PC-3 (cell line): ENCODE data around the gene TNK2. TPM values are rescaled to one million over a fixed set of nuclear protein-coding genes. Genes with fewer than 3 reads are reported as not detected.

Source experiments
- ATAC-seq: fragments of 200-7000 bp; cut with Tn5 transposase; 2 replicates; pipeline ENCODE4 v1.9.1; 2020; ENCODE audit warnings: mild to moderate bottlenecking, moderate library complexity
- BruUV-seq: library from RNA; stranded (reverse); fragments of 400-500 nt; replicated peaks from 2 replicates; lab custom pipeline; 2021; lab: Mats Ljungman, UMichigan
- CTCF ChIA-PET: fragments of 300-600 bp; sonication (Branson Sonifier 250); formaldehyde crosslinking; loops from one replicate; lab custom pipeline; 2022; ENCODE audit warnings: antibody characterized with exemption; lab: Charles Lee
- POLR2A ChIA-PET: fragments of 300-600 bp; sonication (Branson Sonifier 250); formaldehyde crosslinking; loops from one replicate; lab custom pipeline; 2022; ENCODE audit warnings: antibody characterized with exemption; ENCODE audit not compliant: unreplicated experiment; lab: Charles Lee
- DNase-seq: peaks from one replicate; pipeline ENCODE4 v3.0.0-alpha.2; 2015
- H2AFZ ChIP-seq: fragments of 300-600 bp; sonication (generic); 2 replicates; pipeline ENCODE4 v1.6.0; 2016; ENCODE audit warnings: antibody characterized with exemption, low read length
- H3F3A ChIP-seq: fragments of 300-600 bp; sonication (generic); one replicate; pipeline ENCODE4 v1.6.0; 2017; ENCODE audit warnings: antibody characterized with exemption, low read length, control low read depth, mild to moderate bottlenecking; ENCODE audit not compliant: unreplicated experiment
- H3K27ac ChIP-seq: fragments of 300-600 bp; sonication (generic); 2 replicates; pipeline ENCODE4 v1.5.1; 2016; ENCODE audit warnings: mild to moderate bottlenecking, low read length
- H3K27me3 ChIP-seq: fragments of 300-600 bp; sonication (generic); 2 replicates; pipeline ENCODE4 v1.6.1; 2016; ENCODE audit warnings: low read length, mixed read lengths
- H3K36me3 ChIP-seq: fragments of 300-600 bp; sonication (generic); 2 replicates; pipeline ENCODE4 v1.6.1; 2016; ENCODE audit warnings: low read depth, mixed run types, low read length, mixed read lengths
- H3K4me1 ChIP-seq: fragments of 300-600 bp; sonication (generic); 2 replicates; pipeline ENCODE4 v1.5.1; 2016; ENCODE audit warnings: low read length; ENCODE audit not compliant: insufficient read depth
- H3K4me2 ChIP-seq: fragments of 300-600 bp; sonication (generic); 2 replicates; pipeline ENCODE4 v1.6.0; 2016; ENCODE audit warnings: low read length
- H3K4me3 ChIP-seq: fragments of 300-600 bp; sonication (generic); 2 replicates; pipeline ENCODE4 v1.5.1; 2016; ENCODE audit warnings: mild to moderate bottlenecking, low read length, mixed read lengths
- H3K79me2 ChIP-seq: fragments of 300-600 bp; sonication (generic); 2 replicates; pipeline ENCODE4 v1.6.1; 2017; ENCODE audit warnings: low read length, mixed read lengths
- H3K9ac ChIP-seq: fragments of 300-600 bp; sonication (generic); 2 replicates; pipeline ENCODE4 v1.6.0; 2016; ENCODE audit warnings: mild to moderate bottlenecking, low read length
- H3K9me2 ChIP-seq: fragments of 300-600 bp; sonication (generic); replicated peaks from 2 replicates; pipeline ENCODE4 v1.6.1; 2016; ENCODE audit warnings: mixed run types, low read length, mixed read lengths
- H3K9me3 ChIP-seq: fragments of 300-600 bp; sonication (generic); 2 replicates; pipeline ENCODE4 v1.6.1; 2016; ENCODE audit warnings: low read length, mixed read lengths
- H4K20me1 ChIP-seq: fragments of 300-600 bp; sonication (generic); 2 replicates; pipeline ENCODE4 v1.6.1; 2016; ENCODE audit warnings: low read length, mixed read lengths
- CTCF ChIP-seq: fragments of 300-600 bp; sonication (generic); conservative IDR thresholded peaks from 2 replicates; pipeline ENCODE4 v1.5.1; 2017; ENCODE audit warnings: antibody characterized with exemption, low read depth, mild to moderate bottlenecking, low read length
- EZH2 ChIP-seq: fragments of 300-600 bp; sonication (generic); IDR thresholded peaks from one replicate; pipeline ENCODE4 v1.6.1; 2017; ENCODE audit warnings: antibody characterized with exemption, mild to moderate bottlenecking, low read length; ENCODE audit not compliant: unreplicated experiment
- EZH2phosphoT487 ChIP-seq: fragments of 300-600 bp; sonication (generic); IDR thresholded peaks from 2 replicates; pipeline ENCODE4 v1.6.1; 2018; ENCODE audit warnings: mild to moderate bottlenecking, antibody characterized with exemption, low read length, borderline replicate concordance
- intact Hi-C: fragments of 100-400 bp; cut with micrococcal nuclease; formaldehyde crosslinking; loops from 2 replicates; pipeline ENCODE4 v1.9.0; 2023
- total RNA-seq: library from RNA; depleted of rRNA; stranded (reverse); fragments of >200 nt; gene quantifications from 2 replicates; pipeline ENCODE4 v1.2.3, GENCODE V29; 2014

Gene TNK2
- total RNA-seq, 1 experiment from 2014 or later: 49.3 TPM

- Histone ChIP-seq H3K4me2 (no peak overlapping the region), H3K79me2 (no peaks in the 10 kb centered on the region), H3K27me3 (no peaks in the 10 kb centered on the region), H3K36me3 (peaks cover 5% of the 10 kb centered on the region; the same call in 1 of the 2 replicates), H3K9me2 (no peaks in the 10 kb centered on the region), H3K4me3 (no peak overlapping the region), H3K4me1 (peaks cover 12% of the 10 kb centered on the region), H4K20me1 (no peaks in the 10 kb centered on the region), H3K9ac (no peak overlapping the region), H3K9me3 (no peaks in the 10 kb centered on the region), H3K27ac (no peak overlapping the region), H3F3A (no peaks in the 10 kb centered on the region), H2AFZ (no peak overlapping the region)
- ATAC-seq (no peak), DNase-seq (no peak)
- intact Hi-C loops: no loop called here
- no TSS peak for BruUV-seq
- ChIA-PET CTCF (no interaction called here), POLR2A (interaction anchor here (0.7 kb wide), 1 partner anchor 175 kb away, joined by 4 read pairs; no protein-coding TSS in a partner anchor)
- TF ChIP-seq EZH2phosphoT487 (no peak), CTCF (no peak)
Measured at GRCh38 chr3:195883160-195883559, 25.2 kb downstream of the TNK2 start.

GRCh38 chr3:195882002-195882441 is 26.3 kb downstream of the TNK2 start:
- no peaks in the 10 kb centered on the region for H4K20me1 ChIP-seq
- no peak overlapping the region for H3K27ac ChIP-seq
- ATAC-seq (no peak), DNase-seq (no peak)
- H3K4me2 ChIP-seq: no peak overlapping the region
- H3K36me3 ChIP-seq: peaks cover 7% of the 10 kb centered on the region; the same call in 1 of the 2 replicates
- H3K9me3 ChIP-seq: no peaks in the 10 kb centered on the region
- no TSS peak for BruUV-seq
- H2AFZ ChIP-seq: no peak overlapping the region
- H3F3A ChIP-seq: no peaks in the 10 kb centered on the region
- H3K79me2 ChIP-seq: no peaks in the 10 kb centered on the region
- H3K4me1 ChIP-seq: peaks cover 20% of the 10 kb centered on the region
- no peaks in the 10 kb centered on the region for H3K9me2 ChIP-seq
- H3K27me3 ChIP-seq: no peaks in the 10 kb centered on the region
- POLR2A ChIA-PET: no interaction called here
- H3K9ac ChIP-seq: no peak overlapping the region
- CTCF ChIA-PET: no interaction called here
- intact Hi-C loops: no loop called here
- TF ChIP-seq EZH2phosphoT487 (no peak), EZH2 (no peak)
- H3K4me3 ChIP-seq: no peak overlapping the region

DNA sequence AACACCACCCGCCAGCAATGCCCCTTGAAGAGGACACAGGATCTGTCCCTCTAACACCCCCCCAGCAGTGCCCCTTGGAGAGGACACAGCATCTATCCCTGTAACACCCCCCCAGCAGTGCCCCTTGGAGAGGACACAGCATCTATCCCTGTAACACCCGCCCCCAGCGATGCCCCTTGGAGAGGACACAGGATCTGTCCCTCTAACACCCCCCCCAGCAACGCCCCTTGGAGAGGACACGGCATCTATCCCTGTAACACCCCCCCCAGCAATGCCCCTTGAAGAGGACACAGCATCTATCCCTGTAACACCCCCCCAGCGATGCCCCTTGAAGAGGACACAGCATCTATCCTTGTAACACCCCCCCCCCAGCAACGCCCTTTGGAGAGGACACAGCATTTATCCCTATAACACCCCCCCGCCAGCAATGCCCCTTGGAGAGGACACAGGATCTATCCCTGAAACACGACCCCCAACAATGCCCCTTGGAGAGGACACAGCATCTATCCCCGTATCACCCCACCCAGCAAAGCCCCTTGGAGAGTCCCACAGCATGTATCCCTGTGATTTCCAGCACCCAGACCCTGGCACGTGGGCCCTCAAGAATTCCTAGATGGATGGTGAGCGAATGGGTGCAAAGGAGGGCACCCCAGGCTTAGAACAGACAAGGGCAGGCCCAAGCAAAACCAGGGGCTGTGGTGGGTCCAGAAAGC is 26.9 kb downstream of the TNK2 start:
- ChIA-PET CTCF (no interaction called here), POLR2A (no interaction called here)
- H3K4me2 ChIP-seq: no peak overlapping the region
- H2AFZ ChIP-seq: no peak overlapping the region
- DNase-seq (no peak), ATAC-seq (no peak)
- no peaks in the 10 kb centered on the region for H3K9me3 ChIP-seq
- intact Hi-C loops: no loop called here
- H3K4me3 ChIP-seq: no peak overlapping the region
- no peaks in the 10 kb centered on the region for H3K27me3 ChIP-seq
- H3K36me3 ChIP-seq: peaks cover 7% of the 10 kb centered on the region; the same call in 1 of the 2 replicates
- no peak overlapping the region for H3K27ac ChIP-seq
- H3K9ac ChIP-seq: no peak overlapping the region
- no peak for TF ChIP-seq EZH2
- BruUV-seq: no TSS peak
- peaks cover 20% of the 10 kb centered on the region for H3K4me1 ChIP-seq
- no peaks in the 10 kb centered on the region for H3K9me2 ChIP-seq
- H3F3A ChIP-seq: no peaks in the 10 kb centered on the region
- H3K79me2 ChIP-seq: peaks cover 1% of the 10 kb centered on the region
- H4K20me1 ChIP-seq: no peaks in the 10 kb centered on the region
